HG03066 (cell line): ENCODE data around the gene LIPE.

Experiments used
- ATAC-seq: cut with Tn5 transposase; IDR thresholded peaks from one replicate; pipeline ENCODE4 v1.9.1; 2021; ENCODE audit warnings: low read depth; ENCODE audit not compliant: unreplicated experiment

The LIPE gene

GRCh38 chr19:42357290-42357689 lies 69.9 kb downstream of the LIPE start:
- ATAC-seq = no peak

- no peak for ATAC-seq
Observed at GRCh38 chr19:42356686-42357085, 70.5 kb downstream of the LIPE start.

- ATAC-seq = no peak
Observed at GRCh38 chr19:42355896-42356295, 71.3 kb downstream of the LIPE start.

- ATAC-seq = no peak
Observed at GRCh38 chr19:42353341-42354015, 73.7 kb downstream of the LIPE start.

- ATAC-seq = no peak
Observed at GRCh38 chr19:42352301-42353259, 74.6 kb downstream of the LIPE start.
